ENCODE results near the gene FAM47B.

The FAM47B gene

DNA sequence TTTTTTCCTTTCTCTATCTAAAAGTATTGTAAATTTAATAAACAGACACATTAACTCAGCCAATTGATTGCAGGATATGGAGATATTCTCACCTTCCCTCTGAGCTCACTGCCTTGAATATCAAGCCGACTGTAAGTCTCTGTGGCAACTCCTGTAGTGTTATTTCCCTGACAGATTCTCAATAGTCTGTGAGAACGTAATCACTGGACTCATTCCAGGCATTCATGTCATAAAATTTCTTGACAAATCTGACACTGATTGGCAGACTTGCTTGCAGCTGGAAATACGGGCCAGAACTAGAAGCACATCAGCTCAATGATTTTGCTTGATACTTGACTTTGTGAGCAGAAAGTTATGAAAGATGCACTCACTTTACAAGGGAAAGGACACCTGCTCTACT lies 29.6 kb downstream of the FAM47B start:
- no peak for DNase-seq (ENCODE audit: insufficient read length, low spot score)
- no peak for FAIRE-seq
- TF ChIP-seq, protein P1, sequence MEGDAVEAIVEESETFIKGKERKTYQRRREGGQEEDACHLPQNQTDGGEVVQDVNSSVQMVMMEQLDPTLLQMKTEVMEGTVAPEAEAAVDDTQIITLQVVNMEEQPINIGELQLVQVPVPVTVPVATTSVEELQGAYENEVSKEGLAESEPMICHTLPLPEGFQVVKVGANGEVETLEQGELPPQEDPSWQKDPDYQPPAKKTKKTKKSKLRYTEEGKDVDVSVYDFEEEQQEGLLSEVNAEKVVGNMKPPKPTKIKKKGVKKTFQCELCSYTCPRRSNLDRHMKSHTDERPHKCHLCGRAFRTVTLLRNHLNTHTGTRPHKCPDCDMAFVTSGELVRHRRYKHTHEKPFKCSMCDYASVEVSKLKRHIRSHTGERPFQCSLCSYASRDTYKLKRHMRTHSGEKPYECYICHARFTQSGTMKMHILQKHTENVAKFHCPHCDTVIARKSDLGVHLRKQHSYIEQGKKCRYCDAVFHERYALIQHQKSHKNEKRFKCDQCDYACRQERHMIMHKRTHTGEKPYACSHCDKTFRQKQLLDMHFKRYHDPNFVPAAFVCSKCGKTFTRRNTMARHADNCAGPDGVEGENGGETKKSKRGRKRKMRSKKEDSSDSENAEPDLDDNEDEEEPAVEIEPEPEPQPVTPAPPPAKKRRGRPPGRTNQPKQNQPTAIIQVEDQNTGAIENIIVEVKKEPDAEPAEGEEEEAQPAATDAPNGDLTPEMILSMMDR (IDR thresholded peaks at IDR 0.05; ENCODE audit: insufficient read depth, missing control alignments) = no peak

DNA sequence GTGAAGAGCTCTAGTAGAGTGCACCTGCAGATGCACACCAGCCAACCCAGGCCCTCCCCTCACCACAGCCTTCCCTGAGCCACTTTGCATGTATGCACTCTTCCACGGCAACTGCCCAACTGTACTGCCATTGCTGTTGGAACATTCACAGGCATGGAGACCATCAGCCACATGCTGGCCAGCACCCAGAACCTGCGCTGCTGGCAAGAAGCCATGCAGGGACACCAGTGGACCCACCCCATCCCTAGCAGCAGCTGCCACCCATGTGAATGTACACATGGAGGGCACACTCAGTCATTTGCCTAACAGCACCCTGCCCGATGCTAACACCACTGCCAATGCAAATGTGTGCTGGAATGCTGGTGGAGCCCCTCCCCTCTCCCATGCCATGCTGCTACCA lies 35.6 kb downstream of the FAM47B start:
- DNase-seq (ENCODE audit: insufficient read length, low spot score) = no peak
- TF ChIP-seq, protein P1 (IDR thresholded peaks at IDR 0.05; ENCODE audit: insufficient read depth, missing control alignments) = no peak
- FAIRE-seq = no peak

DNA sequence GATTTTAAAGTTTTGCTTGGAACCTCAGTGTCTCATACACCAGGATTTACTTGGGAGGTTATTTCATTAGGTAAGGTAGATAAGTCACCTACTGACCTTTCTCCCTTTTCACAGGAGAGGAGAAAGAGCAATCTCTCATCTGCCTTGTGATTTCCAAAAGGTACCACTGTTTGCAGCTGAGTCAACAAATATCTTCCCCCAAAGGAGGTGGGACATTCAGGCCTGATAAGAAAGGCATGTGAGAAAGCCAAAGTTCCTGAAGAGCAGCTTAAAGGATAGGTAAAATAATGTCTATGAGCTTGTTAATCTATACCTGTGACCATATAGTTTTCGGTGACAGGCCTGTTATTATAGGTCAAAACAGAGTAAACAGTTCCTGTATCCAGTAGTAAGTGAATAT lies 45.0 kb downstream of the FAM47B start:
- DNase-seq (ENCODE audit: insufficient read length, low spot score) = no peak
- TF ChIP-seq, protein P1 (IDR thresholded peaks at IDR 0.05; ENCODE audit: insufficient read depth, missing control alignments) = no peak
- no peak for FAIRE-seq
